ENCODE data around the gene TMUB1.

- TF ChIP-seq CTCF (IDR thresholded peaks at IDR 0.05) = no peak
- no peak for TF ChIP-seq EZH2 (IDR thresholded peaks at IDR 0.05; ENCODE audit: borderline replicate concordance, insufficient read depth, low read depth, low read length, poor library complexity, severe bottlenecking)
Measured at GRCh38 chr7:151110236-151110940, 27.1 kb upstream of the TMUB1 start.

Data from B cell (primary cell).